SHP77 treated with DMSO at 0.1 percent for 48 hours (cell line): ENCODE data around the gene ACOXL.

Experiments
- DNase-seq: peaks from one replicate; lab custom pipeline; 2025; lab: John Stamatoyannopoulos, UW

Gene ACOXL

GRCh38 chr2:110718990-110719389 is 13.4 kb upstream of the ACOXL start:
- no peak for DNase-seq

GRCh38 chr2:110720547-110720946 is 11.8 kb upstream of the ACOXL start:
- no peak for DNase-seq

- no peak for DNase-seq
Measured at GRCh38 chr2:110724820-110725219, 7.6 kb upstream of the ACOXL start.

- DNase-seq = no peak
Measured at GRCh38 chr2:110725370-110725769, 7.0 kb upstream of the ACOXL start.

GRCh38 chr2:110725859-110726258 is 6.5 kb upstream of the ACOXL start:
- DNase-seq = no peak

- no peak for DNase-seq
Measured at GRCh38 chr2:110726285-110726684, 6.1 kb upstream of the ACOXL start.

- DNase-seq = no peak
Measured at GRCh38 chr2:110727923-110728322, 4.5 kb upstream of the ACOXL start.

GRCh38 chr2:110729106-110729505 is 3.3 kb upstream of the ACOXL start:
- no peak for DNase-seq

GRCh38 chr2:110731064-110731463 is 1.3 kb upstream of the ACOXL start:
- DNase-seq = no peak

GRCh38 chr2:110735366-110735765 is 3.0 kb downstream of the ACOXL start:
- no peak for DNase-seq

GRCh38 chr2:110737783-110738182 is 5.4 kb downstream of the ACOXL start:
- DNase-seq = no peak

GRCh38 chr2:110740747-110741349 is 8.5 kb downstream of the ACOXL start:
- no peak for DNase-seq

GRCh38 chr2:110741491-110741980 is 9.2 kb downstream of the ACOXL start:
- no peak for DNase-seq

- no peak for DNase-seq
Measured at GRCh38 chr2:110742412-110742811, 10.0 kb downstream of the ACOXL start.

GRCh38 chr2:110743600-110743999 is 11.2 kb downstream of the ACOXL start:
- DNase-seq = no peak

GRCh38 chr2:110744429-110744828 is 12.1 kb downstream of the ACOXL start:
- no peak for DNase-seq

- no peak for DNase-seq
Measured at GRCh38 chr2:110745048-110745447, 12.7 kb downstream of the ACOXL start.

- no peak for DNase-seq
Measured at GRCh38 chr2:110746586-110747521, 14.5 kb downstream of the ACOXL start.

GRCh38 chr2:110747522-110748488 is 15.4 kb downstream of the ACOXL start:
- no peak for DNase-seq

- peak; percentile 91 for DNase-seq
Measured at GRCh38 chr2:110748489-110748867, 16.1 kb downstream of the ACOXL start.

GRCh38 chr2:110751642-110752041 is 19.3 kb downstream of the ACOXL start:
- no peak for DNase-seq

- DNase-seq = no peak
Measured at GRCh38 chr2:110752871-110753270, 20.5 kb downstream of the ACOXL start.
